Kidney (tissue), 14 donors: ENCODE data around the gene SLC12A6. TPM values are rescaled to one million over a fixed set of nuclear protein-coding genes. Genes with fewer than 3 reads are reported as not detected.

Experiments used
- DNase-seq, 5 donors: peaks; one replicate each; pipeline ENCODE4 v3.0.0-alpha.2; 2013 to 2020
- FAIRE-seq: peaks from 2 replicates; lab custom pipeline; 2012; peaks lifted over from hg19 to GRCh38; lab: Jason Lieb, UNC
- H3K27ac ChIP-seq, 2 donors: one replicate each; pipeline ENCODE4 v1.7.0; 2013; ENCODE audit warnings: low read depth in 2 of 2, low read length in 2 of 2, inconsistent platforms in 1 of 2
- H3K27me3 ChIP-seq: one replicate; pipeline ENCODE4 v1.7.1; 2013; ENCODE audit warnings: low read length, inconsistent platforms; ENCODE audit not compliant: control insufficient read depth, insufficient read depth
- H3K36me3 ChIP-seq, 3 donors: one replicate each; pipeline versions ENCODE4 v1.7.0 to v1.7.1; 2013; ENCODE audit warnings: low read length in 3 of 3, control low read depth in 1 of 3, inconsistent platforms in 1 of 3; ENCODE audit not compliant: insufficient read depth in 3 of 3, control insufficient read depth in 2 of 3
- H3K4me1 ChIP-seq, 3 donors: one replicate each; pipeline versions ENCODE4 v1.7.0 to v1.7.1; 2013; ENCODE audit warnings: low read length in 3 of 3, inconsistent platforms in 1 of 3, low read depth in 1 of 3; ENCODE audit not compliant: control insufficient read depth in 2 of 3, insufficient read depth in 2 of 3
- H3K4me3 ChIP-seq, 3 donors: one replicate each; pipeline versions ENCODE4 v1.7.0 to v1.8.1; 2013; ENCODE audit warnings: low read length in 3 of 3, control low read depth in 1 of 3, inconsistent platforms in 1 of 3
- H3K9ac ChIP-seq, 3 donors: one replicate each; pipeline versions ENCODE4 v1.7.0 to v1.7.1; 2013; ENCODE audit warnings: low read length in 3 of 3, control low read depth in 1 of 3, inconsistent platforms in 1 of 3
- H3K9me3 ChIP-seq, 3 donors: one replicate each; pipeline versions ENCODE4 v1.7.0 to v1.7.1; 2013; ENCODE audit warnings: low read length in 3 of 3, control low read depth in 1 of 3, inconsistent platforms in 1 of 3; ENCODE audit not compliant: control insufficient read depth in 2 of 3, insufficient read depth in 1 of 3
- CTCF ChIP-seq: IDR thresholded peaks from 3 replicates; pipeline ENCODE4 v1.5.1; 2012; ENCODE audit warnings: mild to moderate bottlenecking, moderate library complexity, borderline replicate concordance; ENCODE audit not compliant: insufficient read depth; ENCODE audit errors: extremely low read depth
- intact Hi-C: fragments of 100-400 bp; cut with DNase I; formaldehyde crosslinking; loops from one replicate; pipeline ENCODE4 v1.11.1; 2022
- polyA plus RNA-seq: library from polyadenylated mRNA; stranded (reverse); fragments of 350-450 nt; fragmentation: Illumina TruSeq; extraction: RNeasy Lipid Tissue Mini Kit (QIAGEN cat#74804); gene quantifications from one replicate; pipeline ENCODE4 v1.2.3, GENCODE V29; 2014; ENCODE audit warnings: low read depth, low replicate concordance; ENCODE audit not compliant: insufficient read depth
- total RNA-seq: library from RNA; stranded (reverse); fragmentation: NEBNext Ultra II Directional; extraction: Animal tissue kit (Norgen Biotek cat#: 25700); gene quantifications from one replicate; pipeline ENCODE4 v1.2.1, GENCODE V29; 2021
- donor health status: control.
- donor health status: control.
- donor health status: control.
- donor health status: control.
- donor health status: control.
- donor health status: DM: yes; HTN: yes; CAD: no.
- donor health status: Normal renal cell carcinoma (clear cell type).

The SLC12A6 gene
- total and polyA plus RNA-seq, 2 donors from 2014 or later = 6.7 to 22.6 TPM

- Histone ChIP-seq H3K9ac (peak within 1 kb of the TSS; percentile 67 to 94 (median 81)), H3K9me3 (no peaks in the 10 kb centered on the region), H3K27ac (peak within 1 kb of the TSS; percentile 91 to 96), H3K4me3 (peak within 1 kb of the TSS; percentile 77 to 85 (median 83)), H3K4me1 (peaks cover 0 to 17% (median 0%) of the 10 kb centered on the region in 3 donors), H3K27me3 (no peaks in the 10 kb centered on the region), H3K36me3 (no peaks in the 10 kb centered on the region)
- no peak for FAIRE-seq
- peak; percentile 95 for TF ChIP-seq CTCF
- DNase-seq = peak; percentile 90 to 97 (median 95)
- intact Hi-C loops = loop anchor here (5.0 kb wide), 1 partner anchor 125 kb away; no protein-coding TSS in a partner anchor
Observed at GRCh38 chr15:34367101-34368081, 29.8 kb upstream of the SLC12A6 start, which contains the start of gene LPCAT4. TSS of gene LPCAT4 (minus strand) at chr15:34367196. CDS start at chr15:34367100, 96 bp downstream.

DNA sequence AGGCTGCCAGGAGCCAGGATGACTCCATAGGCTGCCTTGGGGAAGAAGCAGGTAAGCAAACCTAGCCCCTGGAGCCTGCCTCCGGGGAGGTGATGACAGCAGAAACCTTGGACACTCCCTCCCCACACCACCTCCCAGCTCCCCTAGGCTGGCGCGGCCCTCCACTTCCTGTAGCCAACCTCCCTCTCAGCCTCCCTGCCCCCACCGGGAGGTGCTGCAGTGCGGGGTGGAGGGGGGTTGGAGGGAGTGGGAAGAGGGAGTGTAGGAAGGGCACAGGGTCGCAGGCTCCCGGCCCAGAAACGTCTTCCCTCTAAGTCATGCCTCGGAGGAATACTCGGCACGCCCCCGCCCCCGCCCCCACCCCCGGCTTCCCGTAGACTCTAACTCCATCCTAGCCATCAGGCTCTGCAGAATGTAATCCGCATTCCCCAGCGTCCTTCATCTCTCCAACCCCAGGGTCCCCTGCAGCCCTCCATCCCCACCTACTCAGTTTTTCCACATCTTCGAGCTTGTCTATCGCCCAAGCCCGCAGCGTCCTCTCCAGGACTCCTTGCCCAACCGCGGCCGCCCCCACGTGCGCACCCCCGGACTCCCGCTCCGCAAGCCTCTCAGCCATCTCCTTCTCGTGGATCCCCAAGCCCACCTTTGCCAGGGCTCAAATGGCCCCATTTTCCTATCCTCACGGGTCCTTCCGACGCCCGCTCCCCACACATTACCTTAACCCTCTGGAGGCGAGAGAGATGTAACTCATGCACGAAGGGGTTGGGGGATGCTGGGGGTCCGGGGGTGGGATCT is 28.9 kb upstream of the SLC12A6 start:
- FAIRE-seq = no peak
- Histone ChIP-seq H3K27ac (peak overlapping the region in 1 of 2 donors; percentile 23), H3K4me1 (peaks cover 0 to 17% (median 0%) of the 10 kb centered on the region in 3 donors), H3K9ac (peak overlapping the region; percentile 32 to 55 (median 54)), H3K36me3 (no peaks in the 10 kb centered on the region), H3K27me3 (no peaks in the 10 kb centered on the region), H3K9me3 (no peaks in the 10 kb centered on the region), H3K4me3 (peak overlapping the region; percentile 58 to 79 (median 67))
- TF ChIP-seq CTCF = no peak
- intact Hi-C loops = loop anchor here (5.0 kb wide), 1 partner anchor 124 kb away; no protein-coding TSS in a partner anchor
- DNase-seq = peak; percentile 83 to 92 (median 89)

GRCh38 chr15:34365836-34366235 is 28.3 kb upstream of the SLC12A6 start:
- Histone ChIP-seq H3K4me3 (peak overlapping the region in 2 of 3 donors; percentile 67 to 79), H3K27ac (no peak overlapping the region), H3K36me3 (no peaks in the 10 kb centered on the region), H3K4me1 (peaks cover 0 to 17% (median 0%) of the 10 kb centered on the region in 3 donors), H3K9ac (peak overlapping the region in 2 of 3 donors; percentile 54 to 55), H3K9me3 (no peaks in the 10 kb centered on the region), H3K27me3 (no peaks in the 10 kb centered on the region)
- intact Hi-C loops = loop anchor here (5.0 kb wide), 1 partner anchor 124 kb away; no protein-coding TSS in a partner anchor
- DNase-seq (peak in 1 of 5 donors; percentile 35), FAIRE-seq (no peak)
- TF ChIP-seq CTCF = no peak
